Nephron (organoid): ENCODE results near the gene ATP6V1B1.
A peak's percentile ranks its signal among the peaks of the same experiment; 100 is the strongest.

Experiments used
- H3K27ac Mint-ChIP-seq, 3 experiments: 2 replicates each; pipeline ENCODE4 v1.8.0; 2020; ENCODE audit warnings: mixed read lengths in 3 of 3, mild to moderate bottlenecking in 2 of 3, moderate library complexity in 1 of 3
- H3K27me3 Mint-ChIP-seq: 2 replicates; pipeline ENCODE4 v1.8.0; 2021; ENCODE audit warnings: low read depth, mild to moderate bottlenecking, moderate library complexity, mixed read lengths
- H3K36me3 Mint-ChIP-seq: 2 replicates; pipeline ENCODE4 v1.8.0; 2020; ENCODE audit warnings: low read depth, mixed read lengths
- H3K4me1 Mint-ChIP-seq: 2 replicates; pipeline ENCODE4 v1.8.0; 2020; ENCODE audit warnings: mixed read lengths
- H3K4me3 Mint-ChIP-seq, 3 experiments: 2 replicates each; pipeline ENCODE4 v1.8.0; 2020; ENCODE audit warnings: mild to moderate bottlenecking in 3 of 3, mixed read lengths in 3 of 3, moderate library complexity in 2 of 3
- H3K9me3 Mint-ChIP-seq: 2 replicates; pipeline ENCODE4 v1.8.0; 2020; ENCODE audit warnings: mixed read lengths
- TF ChIP-seq, protein P1 (sequence below), 3 experiments: fragments of 200-600 bp; sonication (generic); IDR thresholded peaks; one replicate each; pipeline ENCODE4 v1.5.0; 2021; ENCODE audit warnings: antibody characterized with exemption in 3 of 3; ENCODE audit not compliant: unreplicated experiment in 3 of 3

ATP6V1B1 gene

GRCh38 chr2:70962211-70962884 lies 26.6 kb downstream of the ATP6V1B1 start:
- H3K4me1 Mint-ChIP-seq = peaks cover 7% of the 10 kb centered on the region
- H3K27ac Mint-ChIP-seq = no peak overlapping the region
- no peaks in the 10 kb centered on the region for H3K9me3 Mint-ChIP-seq
- no peak overlapping the region for H3K4me3 Mint-ChIP-seq
- peaks cover 75% of the 10 kb centered on the region for H3K27me3 Mint-ChIP-seq
- TF ChIP-seq, protein P1, sequence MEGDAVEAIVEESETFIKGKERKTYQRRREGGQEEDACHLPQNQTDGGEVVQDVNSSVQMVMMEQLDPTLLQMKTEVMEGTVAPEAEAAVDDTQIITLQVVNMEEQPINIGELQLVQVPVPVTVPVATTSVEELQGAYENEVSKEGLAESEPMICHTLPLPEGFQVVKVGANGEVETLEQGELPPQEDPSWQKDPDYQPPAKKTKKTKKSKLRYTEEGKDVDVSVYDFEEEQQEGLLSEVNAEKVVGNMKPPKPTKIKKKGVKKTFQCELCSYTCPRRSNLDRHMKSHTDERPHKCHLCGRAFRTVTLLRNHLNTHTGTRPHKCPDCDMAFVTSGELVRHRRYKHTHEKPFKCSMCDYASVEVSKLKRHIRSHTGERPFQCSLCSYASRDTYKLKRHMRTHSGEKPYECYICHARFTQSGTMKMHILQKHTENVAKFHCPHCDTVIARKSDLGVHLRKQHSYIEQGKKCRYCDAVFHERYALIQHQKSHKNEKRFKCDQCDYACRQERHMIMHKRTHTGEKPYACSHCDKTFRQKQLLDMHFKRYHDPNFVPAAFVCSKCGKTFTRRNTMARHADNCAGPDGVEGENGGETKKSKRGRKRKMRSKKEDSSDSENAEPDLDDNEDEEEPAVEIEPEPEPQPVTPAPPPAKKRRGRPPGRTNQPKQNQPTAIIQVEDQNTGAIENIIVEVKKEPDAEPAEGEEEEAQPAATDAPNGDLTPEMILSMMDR (IDR thresholded peaks at IDR 0.05; ENCODE audit: unreplicated experiment in 3 of 3) = no peak
- no peaks in the 10 kb centered on the region for H3K36me3 Mint-ChIP-seq

GRCh38 chr2:70962885-70963878 lies 27.5 kb downstream of the ATP6V1B1 start:
- no peak overlapping the region for H3K4me3 Mint-ChIP-seq
- no peaks in the 10 kb centered on the region for H3K9me3 Mint-ChIP-seq
- H3K4me1 Mint-ChIP-seq = peaks cover 7% of the 10 kb centered on the region
- peaks cover 76% of the 10 kb centered on the region for H3K27me3 Mint-ChIP-seq
- no peaks in the 10 kb centered on the region for H3K36me3 Mint-ChIP-seq
- TF ChIP-seq, protein P1 (IDR thresholded peaks at IDR 0.05; ENCODE audit: unreplicated experiment in 3 of 3) = no peak
- H3K27ac Mint-ChIP-seq = no peak overlapping the region

DNA sequence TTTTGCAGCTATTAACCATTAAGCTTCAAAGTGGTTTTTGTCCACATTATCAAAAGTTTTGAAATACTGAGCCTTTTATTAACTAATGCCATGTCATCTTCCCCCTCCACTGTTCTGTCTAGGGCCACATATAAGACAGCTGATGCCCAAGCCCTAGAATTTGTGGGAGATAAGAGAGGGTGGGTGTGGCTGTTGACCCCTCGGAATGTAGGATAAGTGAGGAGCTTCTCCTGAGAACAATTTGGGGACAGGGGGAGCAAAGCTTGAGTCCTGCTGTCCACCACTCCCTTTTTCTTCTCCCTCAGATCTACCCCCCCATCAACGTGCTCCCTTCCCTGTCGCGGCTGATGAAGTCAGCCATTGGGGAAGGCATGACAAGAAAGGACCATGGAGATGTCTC lies 28.4 kb downstream of the ATP6V1B1 start:
- Mint-ChIP-seq H3K36me3 (no peaks in the 10 kb centered on the region), H3K9me3 (no peaks in the 10 kb centered on the region), H3K4me1 (peaks cover 7% of the 10 kb centered on the region), H3K27me3 (peaks cover 86% of the 10 kb centered on the region), H3K27ac (no peak overlapping the region), H3K4me3 (no peak overlapping the region)
- TF ChIP-seq, protein P1 (IDR thresholded peaks at IDR 0.05; ENCODE audit: unreplicated experiment in 3 of 3) = no peak

GRCh38 chr2:70964596-70965386 lies 29.1 kb downstream of the ATP6V1B1 start:
- Mint-ChIP-seq H3K27me3 (peaks cover 92% of the 10 kb centered on the region), H3K27ac (no peak overlapping the region), H3K9me3 (no peaks in the 10 kb centered on the region), H3K36me3 (no peaks in the 10 kb centered on the region), H3K4me1 (peaks cover 7% of the 10 kb centered on the region), H3K4me3 (peak overlapping the region; percentile 58 to 73 (median 73))
- TF ChIP-seq, protein P1 (IDR thresholded peaks at IDR 0.05; ENCODE audit: unreplicated experiment in 3 of 3) = peak; percentile 68 to 75 (median 73)

DNA sequence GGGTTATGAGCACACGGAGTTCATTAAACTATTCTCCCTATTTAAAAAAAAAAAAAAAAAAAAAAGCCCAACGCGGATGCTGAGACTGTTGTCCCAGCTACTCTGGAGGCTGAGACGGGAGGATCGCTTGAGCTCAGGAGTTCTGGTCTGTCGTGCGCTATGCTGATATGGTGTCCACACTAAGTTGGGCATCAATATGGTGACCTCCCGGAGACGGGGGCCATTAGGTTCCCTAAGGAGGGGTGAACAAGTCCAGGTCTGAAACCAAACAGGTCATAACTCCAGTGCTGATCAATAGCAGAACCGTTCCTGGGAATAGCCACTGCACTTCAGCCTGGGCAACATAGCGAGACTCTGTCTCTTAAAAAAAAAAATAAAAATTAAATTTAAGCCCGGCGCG lies 29.8 kb downstream of the ATP6V1B1 start:
- Mint-ChIP-seq H3K4me1 (peaks cover 7% of the 10 kb centered on the region), H3K4me3 (peak overlapping the region in 2 of 3 experiments; percentile 73), H3K27ac (no peak overlapping the region), H3K36me3 (no peaks in the 10 kb centered on the region), H3K9me3 (no peaks in the 10 kb centered on the region), H3K27me3 (peaks cover 95% of the 10 kb centered on the region)
- TF ChIP-seq, protein P1 (IDR thresholded peaks at IDR 0.05; ENCODE audit: unreplicated experiment in 3 of 3) = no peak
